SK-N-SH (cell line): ENCODE measurements around the gene ABR. TPM values are rescaled to one million over a fixed set of nuclear protein-coding genes. Genes with fewer than 3 reads are reported as not detected.

ENCODE experiments used
- CTCF ChIA-PET: fragments of 300-600, 350-600 bp; formaldehyde crosslinking; extraction: SDS; loops from one replicate; lab custom pipeline; 2021; lab: Yijun Ruan, JAX
- POLR2A ChIA-PET: fragments of 350-600 bp; sonication (Branson Sonifier 250); formaldehyde crosslinking; extraction: SDS; loops from one replicate; lab custom pipeline; 2020; ENCODE audit warnings: antibody characterized with exemption, inconsistent platforms; lab: Yijun Ruan, JAX
- DNase-seq: peaks from one replicate; pipeline ENCODE4 v3.0.0; 2012
- H2AFZ ChIP-seq: fragments of 200-600 bp; sonication (generic); 2 replicates; pipeline ENCODE4 v1.8.1; 2016; ENCODE audit warnings: antibody characterized with exemption, mild to moderate bottlenecking, low read depth
- H3F3A ChIP-seq: fragments of 200-600 bp; sonication (generic); replicated peaks from 2 replicates; pipeline ENCODE3; 2016; ENCODE audit warnings: antibody characterized with exemption, mild to moderate bottlenecking; ENCODE audit not compliant: insufficient read depth
- H3K27ac ChIP-seq, 2 experiments: fragments of 200-500 bp in 1 of 2; fragments of 200-600 bp in 1 of 2; sonication (Bioruptor generic) in 1 of 2; sonication (generic), shearing (Covaris generic) in 1 of 2; 2 replicates each; pipeline versions ENCODE4 v1.5.1 to v1.6.1; 2014 to 2016; ENCODE audit warnings: low read depth in 2 of 2, inconsistent platforms in 1 of 2, low read length in 1 of 2, mild to moderate bottlenecking in 1 of 2, mixed read lengths in 1 of 2
- H3K27me3 ChIP-seq: fragments of 200-600 bp; sonication (generic), shearing (Covaris generic); 2 replicates; pipeline ENCODE4 v1.6.1; 2016; ENCODE audit warnings: mixed run types; ENCODE audit not compliant: insufficient read depth
- H3K36me3 ChIP-seq, 2 experiments: fragments of 200-500 bp in 1 of 2; fragments of 200-600 bp in 1 of 2; sonication (Bioruptor generic) in 1 of 2; sonication (generic) in 1 of 2; replicated peaks in 1 of 2; 2 replicates each; pipeline versions ENCODE3 to v1.5.1; 2014 to 2016; ENCODE audit warnings: low read length in 1 of 2, mild to moderate bottlenecking in 1 of 2; ENCODE audit not compliant: insufficient read depth in 2 of 2, control insufficient read depth in 1 of 2
- H3K4me1 ChIP-seq, 2 experiments: fragments of 200-500 bp in 1 of 2; fragments of 200-600 bp in 1 of 2; sonication (Bioruptor generic) in 1 of 2; sonication (generic), shearing (Covaris generic) in 1 of 2; 2 replicates each; pipeline versions ENCODE4 v1.5.1 to v1.6.1; 2014 to 2016; ENCODE audit warnings: low read depth in 1 of 2, low read length in 1 of 2, mixed run types in 1 of 2; ENCODE audit not compliant: insufficient read depth in 2 of 2, control insufficient read depth in 1 of 2
- H3K4me2 ChIP-seq: fragments of 200-600 bp; sonication (generic), shearing (Covaris generic); 2 replicates; pipeline ENCODE4 v1.6.1; 2017; ENCODE audit warnings: mixed run types
- H3K4me3 ChIP-seq, 2 experiments: fragments of 200-500 bp in 1 of 2; fragments of 200-600 bp in 1 of 2; sonication (Bioruptor generic) in 1 of 2; sonication (generic), shearing (Covaris generic) in 1 of 2; 2 replicates each; pipeline versions ENCODE4 v1.5.1 to v1.8.1; 2014 to 2016; ENCODE audit warnings: low read depth in 2 of 2, inconsistent platforms in 1 of 2, low read length in 1 of 2, mild to moderate bottlenecking in 1 of 2, mixed read lengths in 1 of 2, moderate library complexity in 1 of 2
- H3K79me2 ChIP-seq: fragments of 200-600 bp; sonication (generic); 2 replicates; pipeline ENCODE4 v1.8.1; 2017; ENCODE audit warnings: mild to moderate bottlenecking; ENCODE audit not compliant: insufficient read depth
- H3K9ac ChIP-seq: fragments of 200-600 bp; sonication (generic); 2 replicates; pipeline ENCODE4 v1.6.1; 2017; ENCODE audit warnings: mixed run types
- H3K9me2 ChIP-seq: fragments of 200-600 bp; sonication (generic); 2 replicates; pipeline ENCODE4 v1.6.1; 2017; ENCODE audit warnings: mixed run types
- H3K9me3 ChIP-seq: fragments of 200-600 bp; sonication (generic); 2 replicates; pipeline ENCODE4 v1.6.1; 2017; ENCODE audit warnings: mixed run types, mild to moderate bottlenecking, moderate library complexity
- H4K20me1 ChIP-seq: fragments of 200-600 bp; sonication (generic); 2 replicates; pipeline ENCODE4 v1.6.1; 2017; ENCODE audit warnings: mild to moderate bottlenecking, mixed run types; ENCODE audit not compliant: insufficient read depth
- CHD2 ChIP-seq: fragments of 150-350 bp; IDR thresholded peaks from 2 replicates; pipeline ENCODE4 v1.6.1; 2018; ENCODE audit warnings: low read length; ENCODE audit not compliant: partially characterized antibody
- ELF1 ChIP-seq: IDR thresholded peaks from 2 replicates; pipeline ENCODE4 v1.4.0; 2012
- EZH2phosphoT487 ChIP-seq: fragments of 200-600 bp; sonication (generic); IDR thresholded peaks from 2 replicates; pipeline ENCODE4 v1.6.1; 2017; ENCODE audit warnings: low read depth, mixed run types, mild to moderate bottlenecking, antibody characterized with exemption, moderate library complexity, borderline replicate concordance
- FOXJ3 ChIP-seq: sonication (generic); formaldehyde crosslinking; IDR thresholded peaks from 2 replicates; pipeline ENCODE4 v1.5.1; 2020; ENCODE audit warnings: mild to moderate bottlenecking, missing genetic modification reagents
- FOXM1 ChIP-seq: IDR thresholded peaks from 2 replicates; pipeline ENCODE4 v1.4.0; 2012; ENCODE audit warnings: low read depth, mild to moderate bottlenecking
- GATA2 ChIP-seq: sonication (generic); formaldehyde crosslinking; IDR thresholded peaks from 2 replicates; pipeline ENCODE4 v1.5.0; 2020; ENCODE audit warnings: mild to moderate bottlenecking, missing genetic modification reagents
- MXI1 ChIP-seq: IDR thresholded peaks from 2 replicates; pipeline ENCODE4 v1.6.1; 2012; ENCODE audit warnings: mild to moderate bottlenecking, low read depth, low read length, improper control_type of control experiment
- NFIC ChIP-seq: IDR thresholded peaks from 2 replicates; pipeline ENCODE4 v1.4.0; 2012; ENCODE audit warnings: borderline replicate concordance
- POLR2AphosphoS5 ChIP-seq: IDR thresholded peaks from 2 replicates; pipeline ENCODE4 v1.6.1; 2012; ENCODE audit warnings: low read depth, low read length
- RCOR1 ChIP-seq: fragments of 150-350 bp; IDR thresholded peaks from 2 replicates; pipeline ENCODE4 v1.6.1; 2017; ENCODE audit warnings: antibody characterized with exemption, low read length
- REST ChIP-seq: IDR thresholded peaks from 2 replicates; pipeline ENCODE4 v1.6.1; 2012; ENCODE audit warnings: mild to moderate bottlenecking, low read depth, low read length, moderate library complexity
- RFX5 ChIP-seq: IDR thresholded peaks from 2 replicates; pipeline ENCODE4 v1.6.1; 2012; ENCODE audit warnings: mild to moderate bottlenecking, improper control_type of control experiment, low read length
- RXRA ChIP-seq: IDR thresholded peaks from 2 replicates; pipeline ENCODE4 v1.4.0; 2012; ENCODE audit warnings: low read depth, mild to moderate bottlenecking, borderline replicate concordance
- TAF1 ChIP-seq: IDR thresholded peaks from 2 replicates; pipeline ENCODE4 v1.6.1; 2012; ENCODE audit warnings: low read depth, mild to moderate bottlenecking, low read length, moderate library complexity, borderline replicate concordance
- YY1 ChIP-seq: IDR thresholded peaks from 2 replicates; pipeline ENCODE4 v1.4.0; 2012; ENCODE audit warnings: low read depth, mild to moderate bottlenecking
- WGBS: methylation state at CpG from one replicate; pipeline ENCODE4 v1.1.6; 2017; ENCODE audit warnings: low lambda C conversion rate; 5-methylcytosine and 5-hydroxymethylcytosine counted together
- polyA plus RNA-seq, 3 experiments: library from polyadenylated mRNA; depleted of rRNA; stranded (reverse); fragments of >200 nt; gene quantifications; 2 replicates each; pipeline ENCODE4 v1.2.3, GENCODE V29; 2012
- TF ChIP-seq, protein P1 (sequence below): fragments of 200-600 bp; sonication (generic); IDR thresholded peaks from 2 replicates; pipeline ENCODE4 v1.6.1; 2017; ENCODE audit warnings: antibody characterized with exemption, mild to moderate bottlenecking, moderate library complexity
- TF ChIP-seq, protein P2 (sequence below): IDR thresholded peaks from 2 replicates; pipeline ENCODE4 v1.4.0; 2012; ENCODE audit warnings: low read depth, borderline replicate concordance

The ABR gene
- polyA plus RNA-seq, 1 of the 3 experiments (the other 2 are of a cell fraction), result 117 TPM

DNA sequence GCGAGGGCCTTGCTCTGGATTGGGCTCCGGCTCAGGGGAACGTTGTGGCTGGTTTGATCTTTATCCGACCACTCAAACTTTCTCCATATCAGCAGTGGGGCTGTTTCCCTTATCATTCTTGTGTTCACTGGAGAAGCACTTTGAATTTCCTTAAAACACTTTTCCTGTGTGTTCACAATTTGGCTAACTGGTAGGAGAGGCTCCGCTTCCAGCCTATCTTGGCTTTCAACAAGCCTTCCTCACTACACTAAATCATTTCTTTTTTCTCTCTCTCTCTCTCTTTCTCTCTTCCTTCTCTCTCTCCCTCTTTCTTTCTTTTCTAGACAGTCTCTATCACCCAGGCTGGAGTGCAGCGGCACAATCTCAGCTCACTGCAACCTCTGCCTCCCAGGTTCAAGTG, 43.0 kb downstream of the ABR start:
- Histone ChIP-seq H3K4me3 (no peak overlapping the region), H3K9me3 (no peaks in the 10 kb centered on the region), H3K4me2 (no peak overlapping the region), H3K27me3 (no peaks in the 10 kb centered on the region), H3K27ac (no peak overlapping the region), H3K79me2 (no peaks in the 10 kb centered on the region), H3K36me3 (no peaks in the 10 kb centered on the region), H3K4me1 (peaks cover 0 to 10% of the 10 kb centered on the region in 2 experiments; a peak in 2 of 4 replicates), H3F3A (peaks cover 3% of the 10 kb centered on the region), H3K9me2 (no peaks in the 10 kb centered on the region), H4K20me1 (no peaks in the 10 kb centered on the region), H3K9ac (no peak overlapping the region), H2AFZ (no peak overlapping the region)
- ChIA-PET CTCF (interaction anchor here (0.8 to 2.8 kb wide), 4 partner anchors 11 to 51 kb away, joined by 4 to 9 read pairs (median 5); no protein-coding TSS in a partner anchor), POLR2A (no interaction called here)
- DNase-seq, result no peak
- 92% methylated on average over 6 of the region's 6 CpGs for WGBS
- TF ChIP-seq RFX5, result no peak
- TF ChIP-seq TAF1, result no peak
- no peak for TF ChIP-seq POLR2AphosphoS5
- no peak for TF ChIP-seq MXI1
- TF ChIP-seq REST, result no peak
- TF ChIP-seq, protein P1, sequence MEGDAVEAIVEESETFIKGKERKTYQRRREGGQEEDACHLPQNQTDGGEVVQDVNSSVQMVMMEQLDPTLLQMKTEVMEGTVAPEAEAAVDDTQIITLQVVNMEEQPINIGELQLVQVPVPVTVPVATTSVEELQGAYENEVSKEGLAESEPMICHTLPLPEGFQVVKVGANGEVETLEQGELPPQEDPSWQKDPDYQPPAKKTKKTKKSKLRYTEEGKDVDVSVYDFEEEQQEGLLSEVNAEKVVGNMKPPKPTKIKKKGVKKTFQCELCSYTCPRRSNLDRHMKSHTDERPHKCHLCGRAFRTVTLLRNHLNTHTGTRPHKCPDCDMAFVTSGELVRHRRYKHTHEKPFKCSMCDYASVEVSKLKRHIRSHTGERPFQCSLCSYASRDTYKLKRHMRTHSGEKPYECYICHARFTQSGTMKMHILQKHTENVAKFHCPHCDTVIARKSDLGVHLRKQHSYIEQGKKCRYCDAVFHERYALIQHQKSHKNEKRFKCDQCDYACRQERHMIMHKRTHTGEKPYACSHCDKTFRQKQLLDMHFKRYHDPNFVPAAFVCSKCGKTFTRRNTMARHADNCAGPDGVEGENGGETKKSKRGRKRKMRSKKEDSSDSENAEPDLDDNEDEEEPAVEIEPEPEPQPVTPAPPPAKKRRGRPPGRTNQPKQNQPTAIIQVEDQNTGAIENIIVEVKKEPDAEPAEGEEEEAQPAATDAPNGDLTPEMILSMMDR, result no peak
- TF ChIP-seq, protein P2, sequence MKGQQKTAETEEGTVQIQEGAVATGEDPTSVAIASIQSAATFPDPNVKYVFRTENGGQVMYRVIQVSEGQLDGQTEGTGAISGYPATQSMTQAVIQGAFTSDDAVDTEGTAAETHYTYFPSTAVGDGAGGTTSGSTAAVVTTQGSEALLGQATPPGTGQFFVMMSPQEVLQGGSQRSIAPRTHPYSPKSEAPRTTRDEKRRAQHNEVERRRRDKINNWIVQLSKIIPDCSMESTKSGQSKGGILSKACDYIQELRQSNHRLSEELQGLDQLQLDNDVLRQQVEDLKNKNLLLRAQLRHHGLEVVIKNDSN, result no peak
- TF ChIP-seq YY1, result no peak
- no peak for TF ChIP-seq CHD2
- TF ChIP-seq RXRA, result no peak
- no peak for TF ChIP-seq FOXJ3 (CRISPR knock-in tag)
- TF ChIP-seq ELF1, result no peak
- TF ChIP-seq RCOR1, result no peak
- no peak for TF ChIP-seq NFIC
- TF ChIP-seq FOXM1, result no peak
- no peak for TF ChIP-seq GATA2
- TF ChIP-seq EZH2phosphoT487, result no peak
